Memory B cell (primary cell): Measurements from ENCODE around the gene ADK.

Experiments used
- ATAC-seq: fragments of 150-1000 bp; cut with Tn5 transposase; 2 replicates; pipeline ENCODE4 v1.10.0; 2021; ENCODE audit warnings: low read depth, mild to moderate bottlenecking, moderate library complexity
- DNase-seq, 2 donors: peaks; one replicate each; pipeline ENCODE4 v3.0.0; 2022; ENCODE audit warnings: low spot score in 2 of 2
- H3K27ac Mint-ChIP-seq: one replicate; pipeline ENCODE4 v1.8.0; 2022; ENCODE audit warnings: mild to moderate bottlenecking, moderate library complexity, mixed read lengths
- H3K27me3 Mint-ChIP-seq: one replicate; pipeline ENCODE4 v1.8.0; 2022; ENCODE audit warnings: mixed read lengths
- H3K36me3 Mint-ChIP-seq: one replicate; pipeline ENCODE4 v1.8.0; 2022; ENCODE audit warnings: mild to moderate bottlenecking, mixed read lengths
- H3K4me1 Mint-ChIP-seq: one replicate; pipeline ENCODE4 v1.8.0; 2022; ENCODE audit warnings: mixed read lengths
- H3K4me3 Mint-ChIP-seq: one replicate; pipeline ENCODE4 v1.8.0; 2022; ENCODE audit warnings: mild to moderate bottlenecking, moderate library complexity, mixed read lengths
- H3K9me3 Mint-ChIP-seq: one replicate; pipeline ENCODE4 v1.8.0; 2022; ENCODE audit warnings: mixed read lengths

Gene ADK

GRCh38 chr10:74363727-74364126 lies 212.7 kb downstream of the ADK start:
- H3K4me3 Mint-ChIP-seq, result no peak overlapping the region
- H3K9me3 Mint-ChIP-seq, result peaks cover 17% of the 10 kb centered on the region
- H3K4me1 Mint-ChIP-seq, result peaks cover 8% of the 10 kb centered on the region
- DNase-seq, result no peak
- no peaks in the 10 kb centered on the region for H3K27me3 Mint-ChIP-seq
- peaks cover 62% of the 10 kb centered on the region for H3K36me3 Mint-ChIP-seq
- ATAC-seq, result no peak
- no peak overlapping the region for H3K27ac Mint-ChIP-seq

- H3K36me3 Mint-ChIP-seq, result peaks cover 56% of the 10 kb centered on the region
- H3K9me3 Mint-ChIP-seq, result peaks cover 14% of the 10 kb centered on the region
- DNase-seq, result no peak
- H3K4me1 Mint-ChIP-seq, result peaks cover 8% of the 10 kb centered on the region
- ATAC-seq, result no peak
- H3K27me3 Mint-ChIP-seq, result no peaks in the 10 kb centered on the region
- H3K27ac Mint-ChIP-seq, result no peak overlapping the region
- no peak overlapping the region for H3K4me3 Mint-ChIP-seq
Observed at GRCh38 chr10:74365109-74365508, 214.1 kb downstream of the ADK start.

- Mint-ChIP-seq H3K27ac (no peak overlapping the region), H3K4me3 (no peak overlapping the region), H3K27me3 (no peaks in the 10 kb centered on the region), H3K4me1 (no peaks in the 10 kb centered on the region), H3K9me3 (no peaks in the 10 kb centered on the region), H3K36me3 (peaks cover 20% of the 10 kb centered on the region)
- no peak for DNase-seq
- no peak for ATAC-seq
Observed at GRCh38 chr10:74371696-74372095, 220.7 kb downstream of the ADK start.

- no peak overlapping the region for H3K4me3 Mint-ChIP-seq
- H3K4me1 Mint-ChIP-seq, result no peaks in the 10 kb centered on the region
- no peaks in the 10 kb centered on the region for H3K27me3 Mint-ChIP-seq
- no peaks in the 10 kb centered on the region for H3K9me3 Mint-ChIP-seq
- no peak for ATAC-seq
- no peak for DNase-seq
- no peak overlapping the region for H3K27ac Mint-ChIP-seq
- peaks cover 24% of the 10 kb centered on the region for H3K36me3 Mint-ChIP-seq
Observed at GRCh38 chr10:74373059-74373458, 222.0 kb downstream of the ADK start.

- ATAC-seq (no peak), DNase-seq (no peak)
- peaks cover 2% of the 10 kb centered on the region for H3K9me3 Mint-ChIP-seq
- H3K27me3 Mint-ChIP-seq, result no peaks in the 10 kb centered on the region
- peaks cover 13% of the 10 kb centered on the region for H3K4me1 Mint-ChIP-seq
- no peak overlapping the region for H3K4me3 Mint-ChIP-seq
- H3K27ac Mint-ChIP-seq, result no peak overlapping the region
- peaks cover 14% of the 10 kb centered on the region for H3K36me3 Mint-ChIP-seq
Observed at GRCh38 chr10:74377476-74377875, 226.5 kb downstream of the ADK start.

GRCh38 chr10:74379474-74379873 lies 228.5 kb downstream of the ADK start:
- Mint-ChIP-seq H3K27me3 (no peaks in the 10 kb centered on the region), H3K9me3 (peaks cover 2% of the 10 kb centered on the region), H3K36me3 (peaks cover 14% of the 10 kb centered on the region), H3K4me1 (peaks cover 22% of the 10 kb centered on the region), H3K4me3 (no peak overlapping the region), H3K27ac (no peak overlapping the region)
- DNase-seq (no peak), ATAC-seq (peak; percentile 37)

GRCh38 chr10:74380795-74381194 lies 229.8 kb downstream of the ADK start:
- no peaks in the 10 kb centered on the region for H3K27me3 Mint-ChIP-seq
- peaks cover 2% of the 10 kb centered on the region for H3K9me3 Mint-ChIP-seq
- no peak for ATAC-seq
- peaks cover 28% of the 10 kb centered on the region for H3K4me1 Mint-ChIP-seq
- no peak for DNase-seq
- H3K27ac Mint-ChIP-seq, result no peak overlapping the region
- peaks cover 14% of the 10 kb centered on the region for H3K36me3 Mint-ChIP-seq
- H3K4me3 Mint-ChIP-seq, result no peak overlapping the region

- H3K27ac Mint-ChIP-seq, result peak overlapping the region; percentile 25
- no peak overlapping the region for H3K4me3 Mint-ChIP-seq
Observed at GRCh38 chr10:74381291-74381853, 230.4 kb downstream of the ADK start.

GRCh38 chr10:74382663-74383062 lies 231.6 kb downstream of the ADK start:
- Mint-ChIP-seq H3K9me3 (peaks cover 2% of the 10 kb centered on the region), H3K4me3 (no peak overlapping the region), H3K27ac (peak overlapping the region; percentile 49), H3K36me3 (peaks cover 10% of the 10 kb centered on the region), H3K27me3 (no peaks in the 10 kb centered on the region), H3K4me1 (peaks cover 28% of the 10 kb centered on the region)
- DNase-seq, result no peak
- ATAC-seq, result no peak

More at GRCh38 chr10:74381291-74381853, 230.4 kb downstream of the ADK start:
- peaks cover 14% of the 10 kb centered on the region for H3K36me3 Mint-ChIP-seq
- DNase-seq (no peak), ATAC-seq (no peak)
- H3K9me3 Mint-ChIP-seq, result peaks cover 2% of the 10 kb centered on the region
- H3K4me1 Mint-ChIP-seq, result peaks cover 28% of the 10 kb centered on the region
- H3K27me3 Mint-ChIP-seq, result no peaks in the 10 kb centered on the region

GRCh38 chr10:74383642-74384041 lies 232.6 kb downstream of the ADK start:
- no peak for ATAC-seq
- H3K4me1 Mint-ChIP-seq, result peaks cover 26% of the 10 kb centered on the region
- H3K9me3 Mint-ChIP-seq, result no peaks in the 10 kb centered on the region
- peaks cover 7% of the 10 kb centered on the region for H3K36me3 Mint-ChIP-seq
- no peak overlapping the region for H3K4me3 Mint-ChIP-seq
- no peaks in the 10 kb centered on the region for H3K27me3 Mint-ChIP-seq
- DNase-seq, result no peak
- H3K27ac Mint-ChIP-seq, result no peak overlapping the region

- Mint-ChIP-seq H3K4me3 (peak overlapping the region; percentile 0), H3K4me1 (peaks cover 23% of the 10 kb centered on the region), H3K9me3 (no peaks in the 10 kb centered on the region), H3K27ac (peak overlapping the region; percentile 13), H3K36me3 (peaks cover 6% of the 10 kb centered on the region), H3K27me3 (no peaks in the 10 kb centered on the region)
- ATAC-seq, result no peak
- DNase-seq, result no peak
Observed at GRCh38 chr10:74384615-74385183, 233.7 kb downstream of the ADK start.

- peak overlapping the region; percentile 7 for H3K27ac Mint-ChIP-seq
- no peaks in the 10 kb centered on the region for H3K27me3 Mint-ChIP-seq
- H3K9me3 Mint-ChIP-seq, result no peaks in the 10 kb centered on the region
- H3K4me1 Mint-ChIP-seq, result peaks cover 16% of the 10 kb centered on the region
- H3K4me3 Mint-ChIP-seq, result no peak overlapping the region
- peaks cover 14% of the 10 kb centered on the region for H3K36me3 Mint-ChIP-seq
- DNase-seq, result no peak
- ATAC-seq, result no peak
Observed at GRCh38 chr10:74388801-74389200, 237.8 kb downstream of the ADK start.

GRCh38 chr10:74391786-74392185 lies 240.8 kb downstream of the ADK start:
- Mint-ChIP-seq H3K27ac (no peak overlapping the region), H3K4me1 (peaks cover 9% of the 10 kb centered on the region)
- ATAC-seq, result no peak

GRCh38 chr10:74394416-74394969 lies 243.5 kb downstream of the ADK start:
- no peak overlapping the region for H3K4me3 Mint-ChIP-seq

More at GRCh38 chr10:74391786-74392185, 240.8 kb downstream of the ADK start:
- Mint-ChIP-seq H3K27me3 (no peaks in the 10 kb centered on the region), H3K9me3 (no peaks in the 10 kb centered on the region), H3K4me3 (no peak overlapping the region), H3K36me3 (peaks cover 18% of the 10 kb centered on the region)
- no peak for DNase-seq

GRCh38 chr10:74400186-74400585 lies 249.2 kb downstream of the ADK start:
- Mint-ChIP-seq H3K4me3 (no peak overlapping the region), H3K27ac (no peak overlapping the region), H3K27me3 (no peaks in the 10 kb centered on the region), H3K9me3 (peaks cover 1% of the 10 kb centered on the region), H3K4me1 (peaks cover 2% of the 10 kb centered on the region), H3K36me3 (peaks cover 28% of the 10 kb centered on the region)
- DNase-seq (no peak), ATAC-seq (no peak)

More at GRCh38 chr10:74394416-74394969, 243.5 kb downstream of the ADK start:
- DNase-seq (no peak), ATAC-seq (no peak)
- Mint-ChIP-seq H3K4me1 (peaks cover 7% of the 10 kb centered on the region), H3K27ac (no peak overlapping the region), H3K9me3 (no peaks in the 10 kb centered on the region), H3K27me3 (no peaks in the 10 kb centered on the region), H3K36me3 (peaks cover 15% of the 10 kb centered on the region)
